ENCODE results near the gene DAZL. TPM values are rescaled to one million over a fixed set of nuclear protein-coding genes. Genes with fewer than 3 reads are reported as not detected.

DAZL gene, protein sequence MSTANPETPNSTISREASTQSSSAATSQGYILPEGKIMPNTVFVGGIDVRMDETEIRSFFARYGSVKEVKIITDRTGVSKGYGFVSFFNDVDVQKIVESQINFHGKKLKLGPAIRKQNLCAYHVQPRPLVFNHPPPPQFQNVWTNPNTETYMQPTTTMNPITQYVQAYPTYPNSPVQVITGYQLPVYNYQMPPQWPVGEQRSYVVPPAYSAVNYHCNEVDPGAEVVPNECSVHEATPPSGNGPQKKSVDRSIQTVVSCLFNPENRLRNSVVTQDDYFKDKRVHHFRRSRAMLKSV
- total RNA-seq = 0.14 TPM in 1 of 2 replicates, not detected in the other

DNA sequence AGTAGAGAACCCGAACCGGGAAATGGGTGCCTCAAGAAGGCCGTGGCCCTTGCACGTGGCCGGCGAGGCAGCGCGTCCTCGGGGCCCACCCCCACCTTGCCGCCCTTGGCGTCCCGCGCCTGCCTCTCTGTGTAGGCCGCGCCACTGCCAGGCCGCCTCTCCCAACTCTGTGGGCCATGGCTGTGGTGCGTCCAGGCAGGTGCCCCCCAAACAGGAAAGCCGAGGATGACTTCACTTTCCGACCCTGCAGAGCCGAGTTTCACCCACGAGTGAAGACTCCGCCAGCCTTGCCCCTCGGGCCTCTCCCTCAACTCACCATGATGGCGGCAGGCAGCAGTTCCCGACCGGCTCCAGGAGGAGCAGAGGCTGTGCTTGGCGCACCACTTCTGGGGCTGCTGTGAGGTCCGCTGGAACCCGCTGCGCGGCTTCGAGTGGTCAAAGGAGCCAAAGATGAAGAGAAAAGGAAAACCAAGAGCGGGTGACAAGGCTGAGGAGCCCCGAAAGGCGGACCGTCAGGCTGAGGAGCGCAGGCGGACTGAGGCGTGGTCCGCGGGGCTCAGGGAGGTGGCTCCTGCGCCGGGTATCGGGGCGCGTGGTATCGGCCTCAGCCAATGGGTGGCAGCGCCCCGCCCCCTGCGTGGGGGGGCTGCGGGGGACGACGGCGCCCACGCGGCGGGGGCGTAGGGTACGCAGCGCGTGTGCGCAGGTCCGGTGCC lies at the start of gene DAZL:
TSS of gene DAZL (minus strand) at position 537 of the 716 bp plus-strand sequence. CDS start at position 319, 218 bp downstream.

Other genes with a start within 250 kb of the DAZL start
- gene RFTN1, start 91.7 kb downstream of the DAZL start, total RNA-seq = 105 and 158 TPM in 2 replicates